ENCODE measurements around the gene CD80. TPM values are rescaled to one million over a fixed set of nuclear protein-coding genes. Genes with fewer than 3 reads are reported as not detected.

Gene CD80
- total RNA-seq, 4 donors from 2014 or later: 0.58 TPM; not detected in 3

DNA sequence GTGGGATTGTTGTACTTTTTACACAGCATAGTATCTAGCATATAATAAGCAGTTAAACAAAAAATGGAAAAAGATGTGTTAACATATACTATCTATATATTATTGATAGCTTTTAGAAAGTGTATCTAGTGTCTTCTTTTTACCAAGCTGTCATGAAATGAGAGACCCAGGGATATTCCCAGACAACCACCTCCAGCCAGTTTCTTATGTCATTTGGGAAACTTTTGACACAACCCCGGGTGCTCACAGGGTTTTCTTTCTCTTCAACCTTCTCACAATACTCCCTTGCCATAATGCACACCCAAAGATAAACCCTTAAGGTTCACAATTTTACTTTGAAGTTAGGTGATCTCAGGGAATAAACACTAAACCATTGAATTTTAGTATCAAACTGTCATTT lies 33.4 kb upstream of the CD80 start:
- Histone ChIP-seq H3K9me3 (no peaks in the 10 kb centered on the region), H3K4me3 (no peak overlapping the region), H3K36me3 (peaks cover 0 to 13% of the 10 kb centered on the region in 2 donors), H3K27ac (no peak overlapping the region), H3K27me3 (no peaks in the 10 kb centered on the region), H3K4me1 (peaks cover 0 to 10% (median 0%) of the 10 kb centered on the region in 3 donors)
- WGBS, 2 donors (ENCODE audit: low coverage in 1 of 2): 38 to 78% methylated on average over 1 of the region's 1 CpG
- TF ChIP-seq POLR2AphosphoS5 (IDR thresholded peaks at IDR 0.05) (no peak), EP300 (IDR thresholded peaks at IDR 0.05) (no peak), POLR2A (IDR thresholded peaks at IDR 0.05) (no peak)
- TF ChIP-seq, protein P1, sequence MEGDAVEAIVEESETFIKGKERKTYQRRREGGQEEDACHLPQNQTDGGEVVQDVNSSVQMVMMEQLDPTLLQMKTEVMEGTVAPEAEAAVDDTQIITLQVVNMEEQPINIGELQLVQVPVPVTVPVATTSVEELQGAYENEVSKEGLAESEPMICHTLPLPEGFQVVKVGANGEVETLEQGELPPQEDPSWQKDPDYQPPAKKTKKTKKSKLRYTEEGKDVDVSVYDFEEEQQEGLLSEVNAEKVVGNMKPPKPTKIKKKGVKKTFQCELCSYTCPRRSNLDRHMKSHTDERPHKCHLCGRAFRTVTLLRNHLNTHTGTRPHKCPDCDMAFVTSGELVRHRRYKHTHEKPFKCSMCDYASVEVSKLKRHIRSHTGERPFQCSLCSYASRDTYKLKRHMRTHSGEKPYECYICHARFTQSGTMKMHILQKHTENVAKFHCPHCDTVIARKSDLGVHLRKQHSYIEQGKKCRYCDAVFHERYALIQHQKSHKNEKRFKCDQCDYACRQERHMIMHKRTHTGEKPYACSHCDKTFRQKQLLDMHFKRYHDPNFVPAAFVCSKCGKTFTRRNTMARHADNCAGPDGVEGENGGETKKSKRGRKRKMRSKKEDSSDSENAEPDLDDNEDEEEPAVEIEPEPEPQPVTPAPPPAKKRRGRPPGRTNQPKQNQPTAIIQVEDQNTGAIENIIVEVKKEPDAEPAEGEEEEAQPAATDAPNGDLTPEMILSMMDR (IDR thresholded peaks at IDR 0.05): no peak
- no peak for ATAC-seq

DNA sequence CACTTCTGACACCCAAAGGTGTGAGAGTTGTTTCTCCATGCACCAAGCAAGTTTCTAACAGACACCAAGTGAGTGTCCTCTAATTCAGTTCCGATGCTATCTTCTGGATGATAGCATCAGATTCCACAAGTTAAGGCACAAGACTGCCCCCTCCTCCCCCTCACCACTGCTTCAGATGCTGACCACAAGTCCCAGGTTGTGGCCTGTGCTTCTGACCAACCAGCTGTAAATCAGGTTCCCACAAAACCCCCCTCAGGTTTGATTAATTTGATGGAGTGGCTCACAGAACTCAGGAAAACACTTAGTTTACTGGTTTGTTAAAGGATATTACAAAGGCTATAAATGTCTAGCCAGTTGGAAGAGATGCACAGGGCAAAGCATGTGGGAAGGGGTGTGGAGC lies 31.3 kb upstream of the CD80 start:
- TF ChIP-seq, protein P1 (IDR thresholded peaks at IDR 0.05): no peak
- no peak for TF ChIP-seq EP300 (IDR thresholded peaks at IDR 0.05)
- TF ChIP-seq POLR2A (IDR thresholded peaks at IDR 0.05): no peak
- Histone ChIP-seq H3K4me3 (no peak overlapping the region), H3K27me3 (no peaks in the 10 kb centered on the region), H3K9me3 (no peaks in the 10 kb centered on the region), H3K36me3 (peaks cover 0 to 30% of the 10 kb centered on the region in 2 donors), H3K27ac (no peak overlapping the region), H3K4me1 (peaks cover 0 to under 1% (median 0%) of the 10 kb centered on the region in 3 donors)
- ATAC-seq: no peak
- WGBS, 2 donors (ENCODE audit: low coverage in 1 of 2): 83% methylated on average over 1 of the region's 1 CpG; no CpG with 5 or more reads in 1 of the 2 donors

DNA sequence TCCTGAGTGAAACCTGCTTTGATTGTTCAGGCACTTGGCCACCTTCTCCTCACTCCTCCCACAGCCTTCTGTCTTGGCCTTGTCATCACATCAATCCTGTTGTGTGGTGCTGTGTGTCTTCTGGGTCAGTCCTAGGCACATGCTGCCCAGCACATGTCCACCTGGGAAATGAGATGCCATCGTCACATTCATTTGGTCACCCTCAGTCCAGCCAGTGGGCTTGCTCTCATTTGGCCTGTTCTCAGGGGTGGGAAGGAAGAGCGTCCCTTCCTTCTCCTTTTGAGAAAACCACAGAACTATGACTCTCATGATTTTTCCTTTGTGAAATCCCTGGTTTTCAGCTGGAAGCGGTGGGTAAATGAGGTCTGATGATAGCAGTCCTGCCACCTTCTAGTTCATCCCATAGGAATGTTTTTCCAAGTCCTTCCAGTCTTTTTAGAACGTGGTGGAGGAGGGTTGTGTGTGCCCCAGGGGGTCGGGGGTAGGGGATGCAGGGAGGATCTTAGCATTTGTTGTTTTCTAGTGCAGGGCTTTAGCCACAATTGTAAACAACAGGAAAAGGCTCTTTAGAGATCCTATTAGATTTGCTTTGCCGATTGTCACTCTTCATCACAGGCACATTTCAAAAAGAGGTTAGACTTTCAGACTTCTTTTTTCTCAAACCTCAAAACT lies 29.8 kb upstream of the CD80 start:
- 50 to 56% methylated on average over 2 to 4 of the region's 6 CpGs for WGBS, 2 donors (ENCODE audit: low coverage in 1 of 2)

DNA sequence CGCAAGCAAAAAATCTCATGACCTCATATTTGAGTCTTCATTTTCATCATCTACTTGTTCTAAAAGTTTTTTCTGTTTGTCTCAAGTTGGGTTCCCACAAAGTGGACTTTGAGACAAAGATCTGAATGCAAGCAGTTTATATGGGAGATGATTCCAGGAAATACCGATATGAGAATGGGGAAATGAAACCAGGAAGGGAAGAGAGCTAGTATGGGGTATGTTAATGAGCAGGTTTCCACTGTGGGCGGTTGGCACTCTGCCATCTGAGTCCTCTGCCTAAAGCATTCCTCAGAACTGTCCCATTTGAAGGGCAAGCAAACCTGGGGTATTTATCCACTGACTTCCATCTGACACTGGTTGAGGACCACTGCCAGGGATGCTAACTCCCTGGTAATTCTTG lies 28.7 kb upstream of the CD80 start:
- no peak overlapping the region for H3K27ac ChIP-seq
- H3K27me3 ChIP-seq: no peaks in the 10 kb centered on the region
- peaks cover 0 to 41% of the 10 kb centered on the region in 2 donors for H3K36me3 ChIP-seq
- 69 to 96% methylated on average over 3 of the region's 3 CpGs for WGBS, 2 donors (ENCODE audit: low coverage in 1 of 2)
- TF ChIP-seq POLR2A (IDR thresholded peaks at IDR 0.05) (no peak), POLR2AphosphoS5 (IDR thresholded peaks at IDR 0.05) (no peak), EP300 (IDR thresholded peaks at IDR 0.05) (no peak)
- TF ChIP-seq, protein P1 (IDR thresholded peaks at IDR 0.05): no peak
- no peaks in the 10 kb centered on the region for H3K4me1 ChIP-seq
- H3K9me3 ChIP-seq: no peaks in the 10 kb centered on the region
- no peak for ATAC-seq
- H3K4me3 ChIP-seq: no peak overlapping the region

More for the DNA sequence above, 29.8 kb upstream of the CD80 start:
- TF ChIP-seq POLR2A (IDR thresholded peaks at IDR 0.05): no peak
- TF ChIP-seq EP300 (IDR thresholded peaks at IDR 0.05): no peak
- TF ChIP-seq POLR2AphosphoS5 (IDR thresholded peaks at IDR 0.05): no peak
- H3K27ac ChIP-seq: no peak overlapping the region
- H3K9me3 ChIP-seq: no peaks in the 10 kb centered on the region
- H3K4me1 ChIP-seq: no peaks in the 10 kb centered on the region
- no peak overlapping the region for H3K4me3 ChIP-seq
- H3K36me3 ChIP-seq: peaks cover 0 to 41% of the 10 kb centered on the region in 2 donors
- no peaks in the 10 kb centered on the region for H3K27me3 ChIP-seq
- peak; percentile 42 for ATAC-seq

DNA sequence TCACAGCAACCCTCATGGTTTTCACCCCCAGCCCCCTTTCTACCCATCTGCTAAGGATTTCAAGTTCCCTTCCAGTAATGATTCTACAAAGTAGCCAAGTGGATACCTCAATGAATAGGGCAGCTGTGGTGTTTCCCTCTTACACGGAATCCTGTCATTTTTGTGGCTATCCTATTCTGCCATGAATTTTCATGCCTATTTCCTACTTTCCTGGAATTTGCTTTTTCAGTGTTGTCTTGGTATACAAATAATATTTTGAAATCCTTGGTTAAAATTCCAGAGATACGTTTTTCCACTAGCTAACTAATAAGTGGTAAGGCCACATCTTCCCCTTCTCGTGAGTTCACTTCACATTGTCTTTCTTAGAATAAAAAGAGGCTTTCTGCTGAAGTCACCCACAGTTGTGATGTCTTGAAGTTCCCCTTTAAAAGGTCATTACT lies 27.3 kb upstream of the CD80 start:
- no peak overlapping the region for H3K4me3 ChIP-seq
- H3K27ac ChIP-seq: no peak overlapping the region
- WGBS, 2 donors (ENCODE audit: low coverage in 1 of 2): 62 to 78% methylated on average over 2 of the region's 3 CpGs
- peaks cover 0 to 41% of the 10 kb centered on the region in 2 donors for H3K36me3 ChIP-seq
- no peak for ATAC-seq
- no peaks in the 10 kb centered on the region for H3K9me3 ChIP-seq
- no peaks in the 10 kb centered on the region for H3K4me1 ChIP-seq
- no peaks in the 10 kb centered on the region for H3K27me3 ChIP-seq
- no peak for TF ChIP-seq POLR2AphosphoS5 (IDR thresholded peaks at IDR 0.05)
- TF ChIP-seq, protein P1 (IDR thresholded peaks at IDR 0.05): no peak
- no peak for TF ChIP-seq EP300 (IDR thresholded peaks at IDR 0.05)
- no peak for TF ChIP-seq POLR2A (IDR thresholded peaks at IDR 0.05)
